ENCODE measurements around the gene SORCS3.

DNA sequence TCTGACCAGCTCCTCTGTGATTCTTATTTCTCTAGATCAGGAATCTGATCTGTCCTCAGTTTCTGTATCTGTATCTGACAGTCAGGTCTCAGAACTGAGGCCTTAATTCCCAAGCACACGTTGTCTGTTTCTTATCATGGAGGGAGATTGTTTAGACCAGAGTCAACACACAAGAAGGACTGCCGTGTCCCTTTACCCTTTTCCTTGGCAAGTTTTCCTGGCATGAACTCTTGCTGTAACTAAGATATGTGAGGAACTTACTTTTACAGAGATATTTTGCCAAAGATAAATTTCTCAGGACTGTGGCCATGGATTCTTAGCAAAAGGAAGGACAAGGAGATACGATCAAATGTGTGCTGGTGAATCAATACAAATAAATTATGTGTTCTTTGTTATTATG lies 181.0 kb downstream of the SORCS3 start:
- TF ChIP-seq EZH2phosphoT487 (IDR thresholded peaks at IDR 0.05; ENCODE audit: insufficient read depth, low read depth) (no peak), EZH2 (IDR thresholded peaks at IDR 0.05; ENCODE audit: insufficient read depth, poor library complexity, severe bottlenecking) (no peak)
